ENCODE results near the gene GAR1. TPM values are rescaled to one million over a fixed set of nuclear protein-coding genes. Genes with fewer than 3 reads are reported as not detected.
A peak's percentile ranks its signal among the peaks of the same experiment; 100 is the strongest.

Gene GAR1
- polyA plus RNA-seq, 2 of the 4 experiments (the other 2 are of a cell fraction): 44.1 to 69.6 TPM

DNA sequence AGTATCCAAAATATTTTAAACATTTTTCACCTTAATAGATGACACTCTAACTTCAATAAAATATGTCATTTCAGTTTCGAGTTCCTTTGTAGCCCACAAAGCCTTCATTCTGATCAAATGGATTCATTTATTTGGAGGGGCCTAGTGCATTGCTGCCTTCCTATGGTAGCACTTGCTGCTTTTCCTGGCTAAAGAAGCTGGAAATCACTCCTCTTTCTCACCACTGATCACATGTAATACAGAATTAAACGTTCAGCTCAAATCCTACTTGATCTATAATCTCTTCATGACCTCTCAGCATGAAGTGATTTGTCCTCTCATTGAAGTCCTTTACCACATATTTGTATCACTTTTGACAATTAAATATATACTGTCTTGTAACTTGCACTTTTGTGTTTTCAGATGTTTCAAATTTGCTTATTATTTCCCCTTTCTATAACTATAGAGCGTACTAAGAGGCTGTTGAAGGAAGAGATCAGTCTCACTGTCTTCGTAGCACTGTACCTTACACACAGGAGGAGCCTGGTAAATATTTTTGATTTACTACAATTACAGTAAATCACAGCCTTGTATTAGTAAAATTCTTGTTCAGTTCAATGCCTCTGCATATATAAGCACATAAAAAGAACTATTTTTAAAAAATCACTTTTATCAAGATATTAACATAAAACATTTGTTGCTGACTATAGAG lies 14.3 kb upstream of the GAR1 start:
- Histone ChIP-seq H3K4me2 (peak overlapping the region; percentile 52; the same call in 2 of the 3 replicates), H3K27ac (no peak overlapping the region), H3K4me3 (no peak overlapping the region), H3K9me3 (no peaks in the 10 kb centered on the region), H3K4me1 (no peaks in the 10 kb centered on the region)
- ChIA-PET CTCF (interaction anchor here (0.6 to 1.3 kb wide), 2 partner anchors 379 to 701 kb away, joined by 3 read pairs; no protein-coding TSS in a partner anchor), POLR2A (no interaction called here)
- no peak for FAIRE-seq
- TF ChIP-seq MAZ (IDR thresholded peaks at IDR 0.05; ENCODE audit: borderline replicate concordance, low read depth, low read length) (no peak), KDM5A (IDR thresholded peaks at IDR 0.05) (no peak), RAD21 (conservative IDR thresholded peaks at IDR 0.05 in 1 of 2, IDR thresholded peaks at IDR 0.05 in 1 of 2) (no peak), CBX2 (IDR thresholded peaks at IDR 0.05; ENCODE audit: borderline replicate concordance, low read depth) (no peak), ZNF302 (CRISPR knock-in tag; IDR thresholded peaks at IDR 0.05) (no peak), RFX5 (IDR thresholded peaks at IDR 0.05) (no peak), MYC (IDR thresholded peaks at IDR 0.05; ENCODE audit: borderline replicate concordance, low read length) (no peak), KDM1A (IDR thresholded peaks at IDR 0.05; ENCODE audit: low read depth) (no peak), CBX8 (IDR thresholded peaks at IDR 0.05) (no peak), EHMT2 (IDR thresholded peaks at IDR 0.05; ENCODE audit: low read depth) (no peak), SREBF2 (IDR thresholded peaks at IDR 0.05) (no peak), FOSB (CRISPR knock-in tag; IDR thresholded peaks at IDR 0.05) (no peak)
- TF ChIP-seq, protein P1, sequence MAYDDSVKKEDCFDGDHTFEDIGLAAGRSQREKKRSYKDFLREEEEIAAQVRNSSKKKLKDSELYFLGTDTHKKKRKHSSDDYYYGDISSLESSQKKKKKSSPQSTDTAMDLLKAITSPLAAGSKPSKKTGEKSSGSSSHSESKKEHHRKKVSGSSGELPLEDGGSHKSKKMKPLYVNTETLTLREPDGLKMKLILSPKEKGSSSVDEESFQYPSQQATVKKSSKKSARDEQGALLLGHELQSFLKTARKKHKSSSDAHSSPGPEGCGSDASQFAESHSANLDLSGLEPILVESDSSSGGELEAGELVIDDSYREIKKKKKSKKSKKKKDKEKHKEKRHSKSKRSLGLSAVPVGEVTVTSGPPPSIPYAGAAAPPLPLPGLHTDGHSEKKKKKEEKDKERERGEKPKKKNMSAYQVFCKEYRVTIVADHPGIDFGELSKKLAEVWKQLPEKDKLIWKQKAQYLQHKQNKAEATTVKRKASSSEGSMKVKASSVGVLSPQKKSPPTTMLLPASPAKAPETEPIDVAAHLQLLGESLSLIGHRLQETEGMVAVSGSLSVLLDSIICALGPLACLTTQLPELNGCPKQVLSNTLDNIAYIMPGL (CRISPR knock-in tag; IDR thresholded peaks at IDR 0.05; ENCODE audit: borderline replicate concordance): no peak
- TF ChIP-seq, protein P2, sequence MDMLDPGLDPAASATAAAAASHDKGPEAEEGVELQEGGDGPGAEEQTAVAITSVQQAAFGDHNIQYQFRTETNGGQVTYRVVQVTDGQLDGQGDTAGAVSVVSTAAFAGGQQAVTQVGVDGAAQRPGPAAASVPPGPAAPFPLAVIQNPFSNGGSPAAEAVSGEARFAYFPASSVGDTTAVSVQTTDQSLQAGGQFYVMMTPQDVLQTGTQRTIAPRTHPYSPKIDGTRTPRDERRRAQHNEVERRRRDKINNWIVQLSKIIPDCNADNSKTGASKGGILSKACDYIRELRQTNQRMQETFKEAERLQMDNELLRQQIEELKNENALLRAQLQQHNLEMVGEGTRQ (IDR thresholded peaks at IDR 0.05): no peak
- TF ChIP-seq, protein P3, sequence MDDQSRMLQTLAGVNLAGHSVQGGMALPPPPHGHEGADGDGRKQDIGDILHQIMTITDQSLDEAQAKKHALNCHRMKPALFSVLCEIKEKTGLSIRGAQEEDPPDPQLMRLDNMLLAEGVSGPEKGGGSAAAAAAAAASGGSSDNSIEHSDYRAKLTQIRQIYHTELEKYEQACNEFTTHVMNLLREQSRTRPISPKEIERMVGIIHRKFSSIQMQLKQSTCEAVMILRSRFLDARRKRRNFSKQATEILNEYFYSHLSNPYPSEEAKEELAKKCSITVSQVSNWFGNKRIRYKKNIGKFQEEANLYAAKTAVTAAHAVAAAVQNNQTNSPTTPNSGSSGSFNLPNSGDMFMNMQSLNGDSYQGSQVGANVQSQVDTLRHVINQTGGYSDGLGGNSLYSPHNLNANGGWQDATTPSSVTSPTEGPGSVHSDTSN (IDR thresholded peaks at IDR 0.05): no peak
- TF ChIP-seq, protein P4, sequence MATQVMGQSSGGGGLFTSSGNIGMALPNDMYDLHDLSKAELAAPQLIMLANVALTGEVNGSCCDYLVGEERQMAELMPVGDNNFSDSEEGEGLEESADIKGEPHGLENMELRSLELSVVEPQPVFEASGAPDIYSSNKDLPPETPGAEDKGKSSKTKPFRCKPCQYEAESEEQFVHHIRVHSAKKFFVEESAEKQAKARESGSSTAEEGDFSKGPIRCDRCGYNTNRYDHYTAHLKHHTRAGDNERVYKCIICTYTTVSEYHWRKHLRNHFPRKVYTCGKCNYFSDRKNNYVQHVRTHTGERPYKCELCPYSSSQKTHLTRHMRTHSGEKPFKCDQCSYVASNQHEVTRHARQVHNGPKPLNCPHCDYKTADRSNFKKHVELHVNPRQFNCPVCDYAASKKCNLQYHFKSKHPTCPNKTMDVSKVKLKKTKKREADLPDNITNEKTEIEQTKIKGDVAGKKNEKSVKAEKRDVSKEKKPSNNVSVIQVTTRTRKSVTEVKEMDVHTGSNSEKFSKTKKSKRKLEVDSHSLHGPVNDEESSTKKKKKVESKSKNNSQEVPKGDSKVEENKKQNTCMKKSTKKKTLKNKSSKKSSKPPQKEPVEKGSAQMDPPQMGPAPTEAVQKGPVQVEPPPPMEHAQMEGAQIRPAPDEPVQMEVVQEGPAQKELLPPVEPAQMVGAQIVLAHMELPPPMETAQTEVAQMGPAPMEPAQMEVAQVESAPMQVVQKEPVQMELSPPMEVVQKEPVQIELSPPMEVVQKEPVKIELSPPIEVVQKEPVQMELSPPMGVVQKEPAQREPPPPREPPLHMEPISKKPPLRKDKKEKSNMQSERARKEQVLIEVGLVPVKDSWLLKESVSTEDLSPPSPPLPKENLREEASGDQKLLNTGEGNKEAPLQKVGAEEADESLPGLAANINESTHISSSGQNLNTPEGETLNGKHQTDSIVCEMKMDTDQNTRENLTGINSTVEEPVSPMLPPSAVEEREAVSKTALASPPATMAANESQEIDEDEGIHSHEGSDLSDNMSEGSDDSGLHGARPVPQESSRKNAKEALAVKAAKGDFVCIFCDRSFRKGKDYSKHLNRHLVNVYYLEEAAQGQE (IDR thresholded peaks at IDR 0.05): no peak
- DNase-seq (ENCODE audit: low read depth in 1 of 2, low spot score in 1 of 2): no peak
- ATAC-seq: no peak
- whole genome bisulfite sequencing (ENCODE audit: missing lambda C conversion rate): 45% methylated on average over 4 of the region's 4 CpGs

DNA sequence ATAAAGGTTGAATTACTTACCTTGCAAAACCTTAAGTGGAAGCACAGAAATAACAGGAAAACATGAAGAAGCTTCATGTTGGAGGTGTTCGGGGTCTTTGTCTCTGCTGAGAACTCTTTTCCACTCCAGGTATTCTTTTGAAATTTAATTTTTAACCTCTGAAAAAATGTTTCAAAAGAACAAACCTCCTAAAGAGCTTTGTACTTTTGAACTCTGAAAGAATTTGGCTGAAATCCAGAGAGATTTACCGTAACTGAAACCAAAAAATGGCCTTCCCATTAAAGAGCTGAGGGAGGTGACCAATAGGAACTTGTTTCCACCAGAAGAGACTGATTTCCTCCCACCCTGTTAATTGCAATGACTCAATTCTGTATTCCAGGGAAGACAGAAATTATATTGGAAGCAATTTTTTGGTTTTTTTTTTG lies 13.7 kb upstream of the GAR1 start, which contains the start of gene CFI:
CFI (minus strand) TSS at position 105 of the 425 bp plus-strand sequence; CDS start at position 77, 28 bp downstream.
- TF ChIP-seq CBX8 (IDR thresholded peaks at IDR 0.05): no peak
- no peak for DNase-seq (ENCODE audit: low read depth in 1 of 2, low spot score in 1 of 2)
- no peak for ATAC-seq
- no peak for FAIRE-seq
- ChIA-PET POLR2A (no interaction called here), CTCF (interaction anchor here (0.6 to 1.3 kb wide), 2 partner anchors 380 to 701 kb away, joined by 3 read pairs; no protein-coding TSS in a partner anchor)
- no peak within 1 kb of the TSS for H3K4me3 ChIP-seq
- H3K4me2 ChIP-seq: peak within 1 kb of the TSS; percentile 52
- H3K27ac ChIP-seq: no peak within 1 kb of the TSS
- H3K4me1 ChIP-seq: no peaks in the 10 kb centered on the region
- WGBS (ENCODE audit: missing lambda C conversion rate): 59% methylated on average over 2 of the region's 2 CpGs
- H3K9me3 ChIP-seq: no peaks in the 10 kb centered on the region

Data from A549 (cell line).